HG03045 (cell line): Measurements from ENCODE around the gene RABAC1.
"Not testable (repeated sequence)": the region's sequence is repeated elsewhere in the genome, so short reads cannot be mapped to it uniquely, and the experiment has no call there.

Experiments
- ATAC-seq: cut with Tn5 transposase; IDR thresholded peaks from one replicate; pipeline ENCODE4 v1.9.1; 2021; ENCODE audit warnings: mild to moderate bottlenecking, moderate library complexity; ENCODE audit not compliant: unreplicated experiment

Gene RABAC1

GRCh38 chr19:41917676-41918075 is 41.4 kb downstream of the RABAC1 start:
- no peak for ATAC-seq

- ATAC-seq: no peak
Observed at GRCh38 chr19:41915776-41916414, 43.2 kb downstream of the RABAC1 start.

DNA sequence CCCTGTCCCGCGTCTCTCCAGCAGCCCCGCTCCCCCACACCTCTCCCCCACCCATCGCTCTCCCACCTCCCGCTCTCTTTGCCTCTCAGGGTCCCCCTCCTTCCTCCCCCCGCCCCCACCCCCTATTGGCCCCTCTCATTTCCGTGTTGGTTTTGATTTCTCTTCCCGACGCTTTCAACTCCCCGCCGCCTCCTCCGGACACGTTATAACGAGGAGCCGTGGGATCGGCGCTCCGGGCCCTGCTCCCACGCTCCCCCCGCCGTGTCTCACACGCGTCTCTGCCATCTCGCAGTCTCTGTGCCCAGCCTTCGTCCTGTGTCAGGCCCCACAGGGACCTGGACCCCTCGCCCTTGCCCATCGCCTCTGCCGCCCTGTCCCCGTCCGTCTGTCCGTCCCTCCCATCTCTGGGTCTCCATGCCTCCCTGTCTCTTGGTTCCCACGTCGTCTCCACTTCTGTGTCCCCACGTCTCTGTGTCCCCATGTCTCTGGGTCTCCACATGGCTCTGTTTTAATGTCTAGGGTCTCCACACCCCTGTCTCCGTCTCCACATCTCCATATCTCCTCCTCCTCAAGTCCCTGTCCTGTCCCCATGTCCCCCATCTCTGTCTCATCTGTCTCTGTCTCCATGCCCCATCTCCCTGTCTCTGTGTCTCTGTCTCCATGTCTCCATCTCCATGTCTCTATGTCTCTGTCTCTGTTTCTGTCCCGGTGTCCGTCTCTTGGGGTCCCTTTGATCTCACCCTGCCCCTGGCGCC is 43.9 kb downstream of the RABAC1 start:
- ATAC-seq: no peak

DNA sequence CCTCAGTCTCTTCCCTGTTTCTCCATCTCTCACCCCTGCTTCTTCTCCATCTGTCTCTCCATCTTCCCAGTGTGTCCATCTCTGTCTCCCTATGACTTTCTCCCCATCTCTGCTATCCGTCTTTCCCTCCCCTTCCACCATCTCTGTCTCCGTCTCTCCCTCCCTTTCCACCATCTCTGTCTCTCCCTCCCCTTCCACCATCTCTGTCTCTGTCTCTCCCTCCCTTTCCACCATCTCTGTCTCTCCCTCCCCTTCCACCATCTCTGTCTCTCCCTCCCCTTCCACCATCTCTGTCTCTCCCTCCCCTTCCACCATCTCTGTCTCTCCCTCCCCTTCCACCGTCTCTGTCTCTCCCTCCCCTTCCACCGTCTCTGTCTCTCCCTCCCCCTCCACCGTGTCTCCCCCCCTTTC is 44.7 kb downstream of the RABAC1 start:
- ATAC-seq: not testable (repeated sequence)

GRCh38 chr19:41913538-41914423 is 45.3 kb downstream of the RABAC1 start:
- ATAC-seq: no peak

- no peak for ATAC-seq
Observed at GRCh38 chr19:41912899-41913537, 46.1 kb downstream of the RABAC1 start.

GRCh38 chr19:41911889-41912731 is 47.0 kb downstream of the RABAC1 start:
- no peak for ATAC-seq

- no peak for ATAC-seq
Observed at GRCh38 chr19:41910992-41911888, 47.9 kb downstream of the RABAC1 start.

DNA sequence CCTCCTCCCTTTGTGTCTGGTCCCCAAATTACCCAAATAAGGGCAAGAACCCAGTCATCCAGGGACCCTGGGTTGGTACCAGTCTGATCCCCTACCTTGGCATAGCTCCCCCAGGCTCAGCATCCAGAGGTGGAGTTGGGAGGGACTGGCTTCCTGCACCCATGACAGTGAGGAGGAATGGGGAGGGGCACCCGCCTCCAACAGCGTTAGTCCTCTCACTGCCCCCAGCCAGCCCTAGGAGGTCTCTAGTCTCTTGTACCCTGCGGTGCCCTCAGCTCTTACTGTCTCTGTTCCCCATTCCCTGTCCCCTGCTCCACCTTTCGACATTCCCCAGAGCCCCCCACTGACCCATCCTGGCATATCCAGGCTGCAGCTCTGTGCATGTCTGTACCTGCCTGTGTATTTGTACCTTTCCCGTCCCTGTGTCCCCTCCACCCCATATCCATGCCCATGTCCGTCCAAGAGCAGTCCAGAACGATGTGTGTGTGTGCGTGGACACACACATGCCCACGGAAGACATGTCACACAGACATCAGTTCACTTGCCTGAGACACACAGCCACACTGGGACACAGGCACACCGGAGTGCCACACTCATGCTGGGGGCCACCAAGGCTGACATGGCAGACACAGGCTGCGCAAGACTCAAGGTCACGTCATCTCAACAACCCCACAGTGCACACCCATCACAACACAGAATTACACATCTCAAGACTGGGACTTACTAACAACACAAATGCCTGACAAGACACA is 48.7 kb downstream of the RABAC1 start:
- no peak for ATAC-seq

- no peak for ATAC-seq
Observed at GRCh38 chr19:41909706-41910105, 49.4 kb downstream of the RABAC1 start.

- ATAC-seq: no peak
Observed at GRCh38 chr19:41908724-41909464, 50.2 kb downstream of the RABAC1 start.

GRCh38 chr19:41907994-41908615 is 51.0 kb downstream of the RABAC1 start:
- ATAC-seq: no peak

DNA sequence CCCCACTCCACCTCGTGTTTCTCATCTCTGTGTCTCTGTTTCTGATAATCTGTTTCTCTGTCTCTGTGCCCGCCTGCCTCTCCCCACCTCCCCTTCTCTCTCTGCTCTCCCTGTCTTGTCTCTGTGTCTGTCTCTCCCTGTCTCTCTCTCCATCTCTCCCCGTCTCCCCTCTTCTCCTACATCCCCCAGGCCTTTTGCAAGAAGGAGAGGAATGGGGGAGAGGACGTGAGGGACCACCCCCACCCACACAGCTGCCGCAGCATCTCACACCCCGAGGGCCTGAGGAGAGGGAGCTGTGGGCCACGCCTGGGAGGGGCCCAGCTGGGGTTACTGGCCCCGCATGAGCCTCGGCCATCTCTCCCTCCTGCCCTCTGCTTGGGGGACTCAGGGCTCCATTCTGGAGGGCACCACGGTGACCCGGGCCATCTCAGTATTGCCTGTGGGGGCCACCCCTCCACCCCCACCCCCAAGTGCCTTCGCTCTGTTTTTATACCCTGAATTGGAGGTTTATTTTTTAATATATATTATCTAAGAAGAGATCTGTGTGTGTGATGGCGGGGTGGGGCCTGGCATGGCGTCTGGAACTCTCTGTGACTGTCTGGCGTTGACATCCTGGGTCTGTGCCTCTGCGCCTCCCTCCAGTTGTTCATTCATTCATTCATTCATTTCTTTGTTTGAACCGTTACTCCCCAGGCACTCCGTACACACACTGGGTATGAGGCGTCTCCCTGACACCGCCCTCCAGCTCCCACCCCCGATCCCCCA is 52.0 kb downstream of the RABAC1 start:
- ATAC-seq: no peak
